ENCODE results near the gene BTBD7. TPM values are rescaled to one million over a fixed set of nuclear protein-coding genes. Genes with fewer than 3 reads are reported as not detected.
"Not testable (repeated sequence)": the region's sequence is repeated elsewhere in the genome, so short reads cannot be mapped to it uniquely, and the experiment has no call there.

Gene BTBD7
- total RNA-seq, 1 donor from 2014 or later, result 31.1 TPM

- no peak for DNase-seq (ENCODE audit: low read depth, low spot score)
Observed at GRCh38 chr14:93263416-93263815, 69.4 kb downstream of the BTBD7 start.

- no peak for DNase-seq (ENCODE audit: low read depth, low spot score)
Observed at GRCh38 chr14:93262446-93262845, 70.4 kb downstream of the BTBD7 start.

GRCh38 chr14:93249128-93249831 is 83.6 kb downstream of the BTBD7 start:
- no peak for DNase-seq (ENCODE audit: low read depth, low spot score)

DNA sequence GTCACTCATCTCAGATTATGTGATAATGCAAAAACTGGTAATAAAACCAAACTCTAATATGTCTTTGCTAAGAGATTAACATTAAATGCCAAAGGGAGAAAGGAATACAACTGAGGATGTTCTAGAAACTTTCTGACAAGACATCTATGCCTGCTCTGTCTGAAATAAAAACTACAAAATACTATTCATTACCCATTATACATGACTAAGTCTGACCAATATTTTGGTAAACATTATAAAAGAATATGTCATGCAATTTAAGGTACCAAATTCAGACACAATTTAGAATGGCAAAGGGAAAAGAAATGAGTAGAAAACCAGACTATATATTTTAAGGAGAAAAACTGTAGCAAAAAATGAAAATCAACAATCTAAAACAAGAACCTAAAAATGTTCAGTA is 86.3 kb downstream of the BTBD7 start:
- DNase-seq (ENCODE audit: low read depth, low spot score), result no peak

GRCh38 chr14:93245764-93246420 is 86.9 kb downstream of the BTBD7 start:
- no peak for DNase-seq (ENCODE audit: low read depth, low spot score)

- DNase-seq (ENCODE audit: low read depth, low spot score), result no peak
Observed at GRCh38 chr14:93240678-93241000, 92.2 kb downstream of the BTBD7 start.

DNA sequence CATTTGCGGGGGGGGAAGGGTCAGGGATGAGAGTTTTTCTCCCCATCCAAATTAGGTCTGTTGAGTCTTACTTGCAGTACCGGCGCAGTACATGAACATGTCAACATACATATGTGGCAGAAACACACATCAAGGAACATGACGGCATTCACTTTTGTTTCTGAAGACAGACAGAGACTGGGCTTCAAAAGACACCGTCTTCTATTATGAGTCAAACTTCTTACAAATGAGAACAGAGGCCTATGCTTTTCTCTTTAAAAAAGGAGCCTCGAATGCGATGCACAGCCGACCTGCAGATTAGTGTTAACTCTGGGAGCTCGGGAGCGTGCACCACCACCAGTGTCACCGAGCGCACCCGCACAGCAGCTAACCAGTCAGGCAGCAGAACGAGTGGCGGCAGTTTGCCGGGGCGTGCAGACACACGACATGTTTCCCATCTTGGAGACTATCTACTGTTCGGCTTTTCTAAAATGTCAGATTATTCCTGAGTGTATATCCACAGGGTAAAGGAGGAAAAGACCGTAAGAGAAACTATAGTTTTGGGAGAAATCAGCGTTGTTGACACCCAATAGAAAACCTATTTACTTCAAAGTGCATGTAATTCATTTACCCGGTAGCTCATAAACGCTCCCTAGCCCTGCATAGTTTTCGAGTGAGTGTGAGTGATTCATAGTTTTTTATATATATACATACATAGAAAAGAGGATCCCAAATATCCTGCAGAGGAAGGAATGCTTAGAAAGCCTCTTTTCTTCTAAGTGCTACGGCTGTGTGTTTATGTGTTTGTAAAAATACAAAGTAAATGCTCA is 92.8 kb downstream of the BTBD7 start:
- DNase-seq (ENCODE audit: low read depth, low spot score), result no peak

DNA sequence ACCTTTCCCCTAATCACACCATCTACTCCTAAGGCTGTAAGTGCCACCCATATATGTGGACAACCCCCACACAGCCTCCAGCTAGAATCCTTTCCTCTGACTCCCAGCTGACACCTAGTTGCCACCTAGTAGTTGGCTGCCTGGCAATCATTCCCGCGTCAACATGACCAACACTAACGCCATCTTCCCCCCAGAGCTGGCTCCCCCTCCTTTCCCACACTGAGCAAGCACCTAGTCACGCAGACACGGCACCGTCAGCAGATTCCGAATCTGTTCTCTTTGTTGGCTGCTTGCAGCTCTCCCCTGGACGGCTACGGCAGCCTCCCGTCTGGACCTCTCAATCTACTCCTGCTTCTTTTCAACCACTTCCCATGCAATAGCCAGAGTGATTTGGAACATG is 98.0 kb downstream of the BTBD7 start:
- no peak for DNase-seq (ENCODE audit: low read depth, low spot score)

DNA sequence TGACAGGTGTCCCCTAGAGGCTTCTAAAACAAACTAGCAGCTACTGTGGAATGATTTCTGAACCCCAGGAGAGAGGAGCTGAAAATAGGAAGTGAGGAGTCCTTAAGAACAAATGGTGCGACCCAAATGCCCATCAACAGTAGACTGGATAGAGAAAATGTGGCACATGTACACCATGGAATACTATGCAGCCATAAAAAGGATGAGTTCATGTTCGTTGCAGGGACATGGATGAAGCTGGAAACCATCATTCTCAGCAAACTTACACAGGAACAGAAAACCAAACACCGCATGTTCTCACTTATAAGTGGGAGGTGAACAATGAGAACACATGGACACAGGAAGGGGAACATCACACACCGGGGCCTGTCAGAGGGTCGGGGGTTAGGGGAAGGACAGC is 99.8 kb downstream of the BTBD7 start:
- DNase-seq (ENCODE audit: low read depth, low spot score), result not testable (repeated sequence)

DNA sequence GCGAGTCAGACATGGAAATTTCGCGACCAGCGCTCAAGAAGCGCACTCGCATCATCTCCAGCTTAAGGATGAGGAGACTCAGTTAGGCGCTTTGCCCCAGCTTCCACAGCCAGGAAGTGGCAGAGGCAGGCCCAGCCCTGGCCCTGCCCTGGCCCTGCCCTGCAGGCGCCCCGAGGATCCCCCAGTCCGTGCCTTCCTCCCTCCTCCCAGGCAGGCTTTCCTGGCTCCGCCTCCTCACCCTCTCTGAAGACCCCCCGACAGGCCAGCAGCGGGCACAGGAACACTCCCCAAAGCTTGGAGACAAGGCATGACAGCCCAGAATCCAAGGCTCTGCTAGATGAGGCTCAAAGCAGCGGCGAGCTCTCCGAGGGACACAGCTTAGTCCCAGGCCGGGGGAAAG is 100.7 kb downstream of the BTBD7 start:
- DNase-seq (ENCODE audit: low read depth, low spot score), result no peak

GRCh38 chr14:93231129-93231979 is 101.5 kb downstream of the BTBD7 start:
- peak; percentile 19 for DNase-seq (ENCODE audit: low read depth, low spot score)

DNA sequence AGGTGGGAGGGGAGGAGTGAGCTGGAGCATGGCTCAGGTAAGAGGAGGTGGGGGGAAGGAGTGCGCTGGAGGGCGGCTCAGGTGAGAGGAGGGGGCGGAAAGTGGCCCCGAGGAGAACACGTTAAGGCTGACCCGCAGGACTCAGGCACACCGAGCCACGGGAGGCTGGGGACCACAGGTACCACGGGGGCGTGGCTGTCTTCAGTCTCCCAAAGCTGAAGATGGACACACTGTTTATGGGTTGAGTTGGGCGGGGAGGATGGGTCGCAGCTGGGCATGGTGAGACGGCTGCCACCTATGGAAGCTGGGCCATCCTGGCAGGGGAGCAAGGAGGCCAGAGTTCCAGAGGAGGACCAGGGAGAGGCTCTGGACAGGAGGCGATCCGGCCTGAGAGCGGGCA is 102.3 kb downstream of the BTBD7 start:
- no peak for DNase-seq (ENCODE audit: low read depth, low spot score)

- DNase-seq (ENCODE audit: low read depth, low spot score), result no peak
Observed at GRCh38 chr14:93228550-93228949, 104.3 kb downstream of the BTBD7 start.

GRCh38 chr14:93223565-93223964 is 109.3 kb downstream of the BTBD7 start:
- DNase-seq (ENCODE audit: low read depth, low spot score), result no peak

- DNase-seq (ENCODE audit: low read depth, low spot score), result no peak
Observed at GRCh38 chr14:93220509-93220908, 112.3 kb downstream of the BTBD7 start.

DNA sequence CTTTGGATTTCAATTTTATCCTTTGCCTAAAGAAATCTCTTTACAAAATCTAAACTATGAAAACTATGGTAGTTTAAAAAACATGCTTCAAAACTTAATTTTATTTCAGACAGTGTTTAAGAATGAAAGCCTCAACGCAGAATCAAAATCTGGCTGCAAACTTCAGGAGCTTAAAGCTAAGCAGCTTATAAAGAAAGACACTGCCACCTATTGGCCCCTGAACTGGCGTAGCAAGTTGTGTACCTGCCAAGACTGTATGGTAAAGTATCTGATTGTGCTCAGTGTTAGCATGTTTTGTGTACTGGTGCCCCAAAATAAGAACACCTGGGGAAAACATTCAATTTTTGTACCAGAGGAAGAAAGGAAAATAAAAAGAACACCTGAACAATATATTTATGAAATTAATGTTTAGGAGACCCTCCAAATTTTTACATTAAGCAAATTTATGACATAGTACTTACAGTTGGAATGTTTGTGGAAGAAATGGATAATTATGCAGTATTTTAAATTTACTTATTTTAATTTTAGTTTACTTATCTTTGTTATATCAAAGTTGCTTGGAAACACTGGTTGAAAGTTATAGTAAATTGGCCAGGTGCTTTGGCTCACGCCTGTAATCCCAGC is 113.6 kb downstream of the BTBD7 start:
- DNase-seq (ENCODE audit: low read depth, low spot score), result peak; percentile 19

DNA sequence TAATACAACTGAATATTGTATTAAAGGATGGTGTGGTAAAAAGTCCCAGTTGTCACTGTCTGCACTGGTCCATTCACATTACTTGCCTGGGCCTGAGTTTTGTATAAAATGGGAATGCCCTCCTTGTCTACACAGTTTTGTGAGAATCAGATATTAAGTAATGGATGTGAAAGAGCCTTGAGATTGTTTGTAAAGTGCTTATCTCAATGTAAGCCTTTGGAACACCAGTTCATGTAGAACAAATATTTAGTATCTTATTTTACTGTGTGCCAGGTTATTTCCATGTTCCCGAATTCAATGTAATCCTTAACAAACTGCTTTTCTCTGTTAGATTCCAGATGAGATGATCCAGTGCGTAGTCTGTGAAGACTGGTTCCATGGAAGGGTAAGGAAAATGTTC is 118.2 kb downstream of the BTBD7 start:
- no peak for DNase-seq (ENCODE audit: low read depth, low spot score)

- no peak for DNase-seq (ENCODE audit: low read depth, low spot score)
Observed at GRCh38 chr14:93212432-93212831, 120.4 kb downstream of the BTBD7 start.

GRCh38 chr14:93207468-93208308 is 125.1 kb downstream of the BTBD7 start:
- no peak for DNase-seq (ENCODE audit: low read depth, low spot score)

DNA sequence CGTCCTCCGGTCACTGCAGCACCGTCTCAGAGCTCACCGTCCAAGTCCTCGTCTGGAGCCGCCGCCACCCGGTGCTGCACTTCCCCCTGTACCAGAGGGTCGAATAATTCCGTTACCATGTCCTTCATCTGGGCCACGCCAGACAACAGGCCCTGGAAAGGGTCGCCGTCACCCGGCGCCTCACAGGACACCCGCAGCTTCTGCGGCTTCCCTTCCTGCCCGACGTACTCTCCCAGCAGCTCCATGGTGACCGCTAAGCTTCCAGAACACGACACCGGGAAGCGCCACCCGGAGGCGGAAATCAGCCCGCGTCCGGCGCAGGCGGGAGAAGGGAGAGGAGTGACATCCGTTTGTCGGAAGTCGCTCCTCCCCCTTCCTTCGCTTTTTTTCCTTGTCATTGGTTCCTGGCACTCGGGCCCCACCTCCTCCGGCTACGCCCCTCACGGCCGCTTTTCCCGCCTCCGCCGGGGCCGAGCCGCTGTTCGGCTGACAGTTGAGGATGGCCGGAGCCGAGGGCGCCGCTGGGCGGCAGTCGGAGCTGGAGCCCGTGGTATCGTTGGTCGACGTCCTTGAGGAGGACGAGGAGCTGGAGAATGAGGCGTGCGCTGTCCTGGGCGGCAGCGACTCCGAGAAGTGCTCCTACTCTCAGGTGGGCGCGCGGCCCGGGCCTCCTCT is 125.9 kb downstream of the BTBD7 start, which contains the start of the genes GON7 and UBR7:
TSS of gene GON7 (minus strand) at position 273 of the 675 bp plus-strand sequence. CDS start at position 245, 28 bp downstream.
TSS of gene UBR7 (plus strand) at position 464 of the 675 bp plus-strand sequence. CDS start at position 500, 36 bp downstream.
- DNase-seq (ENCODE audit: low read depth, low spot score), result peak; percentile 84
